ENCODE data around the gene SF3B3.
"Not testable (repeated sequence)": the region's sequence is repeated elsewhere in the genome, so short reads cannot be mapped to it uniquely, and the experiment has no call there.

The SF3B3 gene

DNA sequence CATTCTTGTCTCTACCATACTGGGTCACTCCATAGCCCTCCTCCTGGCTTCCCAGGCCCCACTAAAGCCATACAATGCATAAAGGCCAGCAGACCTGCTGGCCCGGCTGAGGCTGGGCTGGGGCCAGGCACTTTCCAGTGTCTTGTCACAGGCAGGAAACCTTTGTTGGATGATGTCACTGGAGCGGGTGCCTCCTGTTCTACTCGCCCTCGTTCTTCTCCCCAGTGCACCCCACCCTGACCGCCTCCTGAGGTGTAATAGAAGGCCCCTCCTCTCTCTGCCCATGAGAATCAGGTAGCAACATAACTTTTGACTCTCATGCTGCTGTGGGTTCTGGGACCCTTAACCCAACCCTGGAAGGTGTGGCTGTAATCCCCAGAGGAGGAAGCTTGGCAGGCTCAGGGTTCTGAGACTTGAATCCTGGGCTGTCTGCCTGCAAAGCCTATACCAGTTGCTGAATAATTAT, 68.5 kb downstream of the SF3B3 start:
- DNase-seq: no peak

DNA sequence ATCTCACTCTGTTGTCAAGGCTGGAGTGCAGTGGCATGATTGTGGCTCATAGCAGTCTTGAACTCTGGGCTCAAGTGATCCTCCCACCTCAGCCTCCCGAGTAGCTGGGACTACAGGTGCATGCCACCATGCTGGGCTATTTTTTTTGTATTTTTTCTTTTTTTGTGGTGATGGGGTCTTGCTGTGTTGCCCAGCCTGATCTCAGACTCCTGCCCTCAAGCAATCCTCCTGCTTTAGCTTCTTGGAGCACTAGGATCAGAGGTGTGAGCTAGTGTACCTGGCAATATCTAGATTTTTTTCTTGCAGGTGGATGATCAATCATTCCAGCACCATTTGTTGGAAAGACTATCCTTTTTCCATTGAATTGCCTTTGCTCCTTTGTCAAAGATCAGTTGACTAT, 69.9 kb downstream of the SF3B3 start:
- DNase-seq: no peak

DNA sequence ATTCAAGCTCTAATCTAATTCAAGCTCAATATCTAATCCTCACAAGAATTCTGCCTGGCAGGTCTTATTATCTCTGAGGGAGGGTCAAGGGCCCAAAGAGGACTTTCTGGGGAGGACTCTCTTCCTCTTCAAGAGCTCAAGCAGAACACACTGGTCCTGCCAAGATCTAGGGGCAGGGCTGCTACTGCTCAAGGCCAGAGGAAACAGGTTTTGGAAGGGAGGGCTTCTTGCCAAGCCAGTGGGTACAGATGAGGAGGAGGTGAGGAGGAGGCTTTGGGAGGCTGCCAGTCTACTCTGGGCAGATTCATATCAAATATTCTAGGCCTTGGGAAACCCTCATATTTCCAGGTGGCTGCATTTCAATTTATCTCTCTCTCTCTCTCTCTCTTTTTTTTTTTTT, 71.0 kb downstream of the SF3B3 start:
- DNase-seq: no peak

DNA sequence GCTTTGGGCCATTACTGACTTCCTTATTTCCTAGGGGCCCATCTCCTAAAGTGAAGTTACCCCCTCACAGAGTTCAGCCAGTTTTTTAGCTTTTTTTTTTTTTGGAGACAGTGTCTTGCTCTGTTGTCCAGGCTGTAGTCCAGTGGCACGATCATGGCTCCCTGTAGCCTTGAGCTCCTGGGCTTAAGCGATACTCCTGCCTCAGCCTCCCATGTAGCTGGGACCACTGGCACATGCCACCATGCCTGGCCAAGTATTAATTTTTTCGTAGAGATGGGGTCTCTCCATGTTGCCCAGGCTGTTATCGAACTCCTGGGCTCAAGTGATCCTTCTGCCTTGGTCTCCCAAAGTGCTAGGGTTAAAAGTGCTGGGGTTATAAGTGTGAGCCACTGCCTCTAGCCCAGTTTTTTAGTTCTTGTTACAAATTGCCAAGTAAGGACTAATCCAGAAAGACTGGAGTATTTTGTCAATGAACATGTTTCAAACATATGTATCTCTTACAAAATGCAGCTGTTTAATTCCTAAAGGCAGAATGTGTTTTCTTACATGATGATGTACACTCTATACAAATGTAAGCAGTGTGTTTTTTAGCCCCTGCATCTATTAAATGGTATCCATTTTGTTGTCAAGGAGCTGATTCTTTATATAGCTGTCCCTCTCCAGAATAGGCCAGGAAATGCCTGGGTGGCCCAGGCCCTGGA, 73.7 kb downstream of the SF3B3 start:
- no peak for DNase-seq

DNA sequence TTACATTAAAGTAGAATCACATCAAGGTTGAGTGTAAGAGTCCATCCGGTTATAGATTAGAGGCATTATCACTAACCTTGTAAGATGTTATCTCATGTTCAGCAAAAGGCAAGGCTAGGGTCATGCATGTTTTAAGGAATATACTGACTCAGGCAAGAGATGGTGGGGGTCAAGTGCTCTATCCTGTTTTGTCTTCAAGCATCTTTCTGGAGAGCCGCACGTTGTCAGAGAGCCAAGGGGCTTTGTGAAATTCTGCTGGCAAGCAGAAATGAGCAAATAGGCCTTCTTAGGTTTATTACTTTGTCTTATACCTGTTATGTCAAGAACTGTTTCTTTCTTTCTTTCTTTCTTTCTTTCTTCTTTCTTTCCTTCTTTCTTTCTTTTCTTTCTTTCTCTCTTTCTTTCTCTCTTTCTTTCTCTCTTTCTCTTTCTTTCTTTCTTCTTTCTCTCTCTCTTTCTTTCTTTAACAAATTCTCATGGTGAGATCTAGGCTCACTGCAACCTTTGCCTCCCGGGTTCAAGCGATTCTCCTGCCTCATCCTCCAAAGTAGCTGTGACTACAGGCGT, 75.4 kb downstream of the SF3B3 start:
- no peak for DNase-seq

DNA sequence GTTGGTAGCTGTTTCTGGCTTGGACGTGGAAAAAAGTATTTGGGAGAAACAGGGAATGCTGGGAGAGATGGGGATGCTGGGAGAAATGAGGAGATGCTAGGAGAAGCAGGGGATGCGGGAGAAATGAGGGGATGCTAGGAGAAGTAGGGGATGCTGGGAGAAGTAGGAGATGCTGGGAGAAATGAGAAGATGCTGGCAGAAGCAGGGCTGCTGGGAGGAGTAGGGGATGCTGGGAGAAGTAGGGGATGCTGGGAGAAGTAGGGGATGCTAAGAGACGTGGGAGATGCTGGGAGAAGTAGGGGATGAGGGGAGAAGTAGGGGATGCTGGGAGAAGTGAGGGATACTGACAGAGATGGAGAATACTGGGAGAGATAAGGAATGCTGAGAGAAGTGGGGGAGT, 77.1 kb downstream of the SF3B3 start:
- DNase-seq: no peak

DNA sequence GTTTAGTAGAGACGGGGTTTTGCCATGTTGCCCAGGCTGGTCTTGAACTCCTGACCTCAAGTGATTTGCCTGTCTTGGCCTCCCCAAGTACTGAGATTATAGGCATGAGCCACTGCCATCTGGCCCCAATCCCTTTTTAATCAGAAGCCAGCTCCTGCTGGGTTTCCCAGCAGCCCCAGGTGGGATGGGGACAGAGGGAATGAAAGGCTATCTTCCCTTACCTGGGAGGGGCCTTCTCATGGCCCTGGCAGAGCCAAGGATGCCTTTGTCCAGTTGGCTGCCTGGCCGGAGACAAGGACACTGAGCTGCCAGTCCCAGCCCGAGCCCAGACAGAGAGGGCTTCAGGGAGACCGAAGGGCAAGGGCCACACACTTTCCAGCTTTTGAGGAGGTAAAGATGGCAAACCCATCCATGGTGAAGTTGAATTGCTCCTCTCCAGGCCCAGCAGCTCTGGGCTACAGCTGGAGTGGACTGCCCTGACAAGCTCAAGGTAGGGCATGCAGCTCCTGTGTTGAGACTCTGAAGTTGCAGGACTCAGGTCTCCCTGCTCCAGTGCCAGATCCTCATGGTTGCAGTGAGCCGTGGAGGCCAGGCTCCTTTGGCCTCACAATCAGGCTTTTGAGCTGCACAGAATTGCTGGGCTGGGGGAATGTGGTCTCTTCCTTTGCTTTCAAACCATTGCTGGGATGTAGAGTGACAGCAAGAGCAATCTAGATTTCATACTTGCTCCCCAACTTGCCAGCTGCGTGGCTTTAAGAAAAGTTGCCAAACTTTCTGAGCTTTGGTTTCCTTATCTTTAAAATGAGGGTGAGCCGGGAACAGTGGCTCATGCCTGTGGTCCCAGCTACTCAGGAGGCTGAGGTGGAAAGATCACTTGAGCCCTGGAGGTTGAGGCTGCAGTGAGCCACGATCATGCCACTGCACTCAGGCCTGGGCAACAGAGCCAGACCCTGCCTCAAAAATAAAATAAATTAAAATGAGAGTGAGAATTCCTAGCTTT, 78.3 kb downstream of the SF3B3 start:
- DNase-seq: no peak

DNA sequence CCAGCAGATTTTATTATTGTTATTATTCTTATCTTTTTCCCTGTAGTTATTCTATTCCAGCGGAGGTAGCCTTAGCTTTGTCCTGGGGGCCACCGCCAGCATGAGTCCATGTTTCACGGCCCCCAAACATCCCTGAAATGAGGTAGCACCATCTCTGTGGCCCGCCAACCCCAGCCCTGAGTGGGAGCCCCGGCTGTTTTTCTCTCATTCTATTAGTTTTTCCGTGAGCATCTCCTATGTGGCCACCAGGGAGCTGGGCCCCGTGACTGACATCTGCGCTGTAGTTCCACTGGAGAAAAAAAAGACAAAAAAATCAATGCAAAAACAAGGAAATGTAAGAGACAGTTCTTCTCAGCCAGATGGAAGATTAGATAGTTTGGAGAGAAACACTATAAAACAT, 79.2 kb downstream of the SF3B3 start:
- no peak for DNase-seq

DNA sequence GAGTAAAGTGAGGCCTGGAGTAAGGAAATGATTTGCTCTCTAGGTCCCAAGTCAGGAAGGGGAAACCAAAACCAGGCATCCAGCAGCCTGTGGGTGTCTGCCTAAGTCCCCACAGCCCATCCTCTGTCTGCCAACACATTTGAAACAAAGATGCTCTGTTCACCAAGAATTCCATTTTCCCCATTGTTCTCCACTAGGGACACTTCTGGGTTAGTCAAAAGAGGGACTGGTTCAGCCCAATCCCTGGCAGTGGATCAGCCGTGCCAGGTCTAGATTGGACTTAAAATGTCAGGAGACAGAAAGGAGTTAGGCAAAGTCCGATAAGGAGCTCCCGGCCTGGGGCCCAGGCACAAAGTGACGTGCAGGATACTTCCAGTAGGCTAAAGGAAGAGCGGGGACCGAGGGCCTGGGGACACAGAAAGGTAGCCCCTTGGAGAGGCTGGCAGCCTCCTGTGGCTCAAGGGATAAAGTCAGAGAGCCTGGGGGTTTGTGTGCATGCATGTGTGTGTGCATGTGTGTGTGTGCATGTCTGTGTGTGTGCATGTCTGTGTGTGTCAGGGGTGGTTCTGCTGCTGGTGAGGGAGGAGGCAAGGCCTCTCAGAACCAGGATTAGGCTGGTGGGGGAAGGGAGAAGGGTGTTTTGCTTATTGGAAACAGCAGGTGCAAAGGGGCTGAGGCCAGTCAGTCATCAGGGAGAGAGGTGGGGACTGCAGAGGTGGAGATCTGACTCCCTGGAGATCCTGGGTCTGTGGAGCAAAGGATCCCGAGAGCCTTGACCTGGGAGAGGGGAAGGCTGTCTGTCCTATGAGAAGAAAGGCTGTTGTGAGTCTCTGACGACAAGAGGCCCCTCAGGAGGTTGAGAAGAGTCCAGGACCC, 81.0 kb downstream of the SF3B3 start:
- DNase-seq: no peak

DNA sequence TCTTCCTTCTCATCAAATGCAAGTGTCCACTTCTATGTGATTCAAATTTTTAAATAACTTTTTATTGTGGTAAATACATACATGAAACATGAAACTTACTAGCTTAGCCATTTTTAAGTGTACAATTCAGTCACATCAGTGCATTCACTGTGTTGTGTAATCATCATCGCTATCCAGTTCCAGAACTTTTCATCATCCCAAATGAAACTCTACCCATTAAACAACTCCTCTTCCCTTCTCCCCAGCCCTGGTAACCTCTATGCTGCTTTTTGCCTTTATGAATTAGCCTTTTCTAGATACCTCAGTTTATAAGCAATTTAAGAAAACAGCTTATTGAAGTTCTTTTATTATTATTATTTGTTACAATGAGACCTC, 81.7 kb downstream of the SF3B3 start:
- no peak for DNase-seq

DNA sequence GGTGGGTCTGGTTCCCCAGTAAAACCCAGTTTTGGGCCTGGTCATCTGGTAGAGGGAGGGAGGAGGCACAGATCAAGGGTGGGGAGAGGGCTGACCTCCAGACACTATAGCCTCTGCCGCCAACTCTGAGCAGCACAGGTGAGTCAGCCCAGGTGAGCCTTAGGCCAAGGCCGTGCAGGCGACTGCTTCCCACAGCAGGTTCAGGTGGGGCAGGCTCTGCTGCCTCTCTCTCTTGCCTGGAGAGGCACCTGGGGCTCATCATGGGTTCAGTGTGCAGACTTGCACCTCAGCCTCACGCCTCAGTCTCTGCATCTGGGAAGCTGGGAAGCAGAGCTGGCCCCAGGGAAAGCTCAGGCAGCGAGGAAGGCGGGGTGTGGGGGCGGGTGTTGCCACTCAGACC, 84.9 kb downstream of the SF3B3 start:
- DNase-seq: no peak

DNA sequence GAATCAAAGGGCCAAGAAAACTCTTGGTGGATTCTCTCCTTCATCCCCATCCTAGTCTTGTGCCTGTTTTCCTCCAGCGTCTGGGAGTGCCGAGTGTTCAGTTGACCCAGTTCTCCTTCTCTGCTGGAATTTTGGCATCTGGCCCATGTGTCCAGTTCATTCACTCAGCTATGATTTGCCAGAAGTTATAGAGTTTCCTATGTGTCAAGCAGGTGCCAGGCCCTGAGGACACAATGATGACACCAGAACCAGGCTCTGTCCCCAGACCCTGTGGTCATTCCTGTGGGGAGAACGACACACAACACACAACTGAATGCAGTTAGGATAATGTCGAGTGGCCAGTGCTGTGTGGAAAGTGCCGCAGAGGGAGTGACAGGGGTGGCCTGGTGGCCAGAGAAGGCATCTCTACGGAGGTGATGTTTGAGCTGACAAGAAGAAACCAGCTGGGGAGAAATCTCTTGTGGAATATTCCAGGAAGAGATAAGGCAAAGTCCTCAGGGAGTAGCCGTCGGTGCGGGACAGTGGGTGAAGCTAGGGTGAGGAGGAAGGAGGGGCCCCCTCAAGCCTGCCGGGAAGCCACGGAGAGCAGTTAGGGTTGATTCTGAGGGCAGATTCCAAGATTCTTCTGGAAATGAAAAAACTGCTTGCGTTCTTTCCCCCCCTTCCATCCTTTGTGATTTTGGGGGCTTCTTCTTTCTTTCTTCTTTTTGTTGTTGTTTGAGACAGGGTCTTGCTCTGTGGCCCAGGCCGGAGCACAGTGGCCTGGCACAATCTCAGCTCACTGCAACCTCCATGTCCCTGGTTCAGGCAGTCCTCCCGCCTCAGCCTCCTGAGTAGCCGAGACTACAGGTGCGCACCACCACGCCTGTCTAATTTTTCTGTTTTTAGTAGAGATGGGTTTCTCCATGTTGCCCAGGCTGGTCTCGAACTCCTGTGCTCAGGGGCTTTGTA, 86.9 kb downstream of the SF3B3 start:
- no peak for DNase-seq

DNA sequence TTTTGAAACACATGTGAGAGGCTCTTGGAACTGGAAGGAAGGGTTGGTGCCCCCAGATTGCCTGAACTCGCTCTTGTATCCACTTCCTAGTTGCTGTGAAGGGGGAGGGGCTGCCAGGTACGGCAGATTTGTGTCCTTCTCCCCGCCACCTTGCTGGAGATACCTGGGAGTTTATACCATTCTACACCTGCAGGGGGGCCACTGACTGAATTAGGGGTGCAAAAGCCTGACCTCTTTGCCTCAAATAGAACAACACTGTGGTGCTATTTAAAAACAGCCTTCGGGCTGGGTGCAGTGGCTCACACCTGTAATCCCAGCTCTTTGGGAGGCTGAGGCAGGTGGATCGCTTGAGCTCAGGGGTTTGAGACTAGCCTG, 87.6 kb downstream of the SF3B3 start:
- no peak for DNase-seq

DNA sequence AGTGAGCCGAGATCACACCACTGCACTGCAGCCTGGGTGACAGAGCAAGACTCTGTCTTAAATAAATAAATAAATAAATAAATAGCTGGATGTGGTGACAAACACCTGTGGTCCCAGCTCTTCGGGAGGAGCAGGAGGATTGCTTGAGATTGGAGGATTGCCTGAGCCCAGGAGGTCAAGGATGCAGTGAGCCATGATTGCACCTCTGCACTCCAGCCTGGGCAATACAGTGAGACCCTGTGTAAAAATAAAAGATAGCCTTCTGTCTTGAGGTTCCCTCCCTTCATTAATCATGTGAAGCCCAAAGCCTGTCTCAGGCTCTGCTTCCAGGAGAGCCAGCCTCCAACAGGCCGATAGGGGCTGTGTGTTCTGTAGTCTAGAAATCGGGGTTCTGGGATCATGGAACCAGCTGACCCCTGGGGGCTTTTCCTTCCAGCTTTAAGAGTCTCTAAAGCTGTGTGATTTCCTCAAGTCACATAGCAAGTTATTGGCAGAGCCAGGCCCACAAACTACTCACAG, 88.2 kb downstream of the SF3B3 start:
- DNase-seq: no peak

DNA sequence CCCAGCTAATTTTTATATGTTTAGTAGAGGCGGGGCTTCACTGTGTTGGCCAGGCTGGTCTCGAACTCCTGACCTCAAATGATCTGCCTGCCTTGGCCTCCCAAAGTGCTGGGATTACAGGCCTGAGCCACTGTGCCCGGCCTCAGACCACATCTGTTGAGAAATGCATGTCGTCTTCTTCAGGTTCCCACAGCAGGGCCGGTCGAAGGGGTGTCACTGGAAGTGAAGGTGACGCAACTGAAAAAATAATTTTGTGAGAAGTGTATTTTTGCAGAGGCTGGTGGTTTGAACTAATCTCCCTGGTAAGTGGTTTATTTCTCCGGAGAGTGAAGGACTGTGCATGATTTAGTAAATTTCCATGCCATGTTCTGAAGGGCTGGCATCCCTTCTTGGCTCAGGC, 89.3 kb downstream of the SF3B3 start:
- DNase-seq: no peak

DNA sequence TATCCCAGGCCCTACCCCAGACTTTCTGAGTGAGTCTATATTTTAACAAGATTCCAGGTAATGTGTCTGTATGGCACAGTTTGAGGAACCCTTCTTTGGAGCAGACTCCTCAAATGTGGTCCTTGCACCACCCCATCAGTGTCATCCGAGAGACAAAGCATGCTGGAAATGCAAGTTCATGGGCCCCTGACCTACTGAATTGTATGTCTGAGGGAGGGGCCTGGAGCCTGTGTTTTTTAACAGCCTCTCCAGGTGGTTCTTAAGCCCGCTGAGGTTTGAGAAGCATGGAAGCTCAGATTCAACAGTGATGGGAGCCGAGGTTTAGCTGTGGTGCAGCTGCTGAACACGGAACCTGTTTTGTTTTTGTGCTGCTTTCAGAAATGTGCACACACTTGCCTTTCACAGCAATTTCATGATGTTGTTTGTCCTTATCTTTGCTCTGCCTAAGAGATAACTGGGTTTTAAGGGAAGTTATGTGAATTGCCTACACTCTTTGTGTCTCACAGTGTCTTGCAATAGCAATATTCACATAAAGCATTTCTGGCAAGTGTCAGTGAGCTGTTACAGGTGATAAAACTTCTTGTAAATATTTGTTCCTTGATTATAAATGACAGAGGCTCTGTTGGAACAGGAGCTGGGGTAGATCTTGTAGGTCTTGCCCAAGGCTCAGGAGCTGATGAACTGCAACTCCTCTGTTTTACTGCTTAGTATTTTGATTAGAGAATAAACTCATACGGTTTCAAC, 90.8 kb downstream of the SF3B3 start:
- no peak for DNase-seq

DNA sequence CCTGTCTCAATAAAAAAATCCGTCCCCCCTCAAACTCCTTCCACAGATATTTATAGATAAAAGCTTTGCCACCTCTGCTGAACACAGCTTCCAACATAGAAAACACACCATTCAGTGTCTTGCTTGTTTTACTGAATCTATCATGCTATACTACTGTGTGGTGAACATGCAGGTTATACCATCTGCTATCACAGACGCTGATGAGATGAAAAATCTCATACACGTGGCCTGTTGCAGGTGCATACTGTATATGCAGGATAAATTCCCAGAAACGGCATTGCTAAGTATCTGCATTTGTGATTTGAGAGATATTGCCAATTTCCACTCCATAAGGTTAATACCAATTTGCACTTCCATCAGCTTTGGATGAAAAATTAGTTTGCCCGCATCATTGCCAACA, 92.3 kb downstream of the SF3B3 start:
- DNase-seq: no peak

DNA sequence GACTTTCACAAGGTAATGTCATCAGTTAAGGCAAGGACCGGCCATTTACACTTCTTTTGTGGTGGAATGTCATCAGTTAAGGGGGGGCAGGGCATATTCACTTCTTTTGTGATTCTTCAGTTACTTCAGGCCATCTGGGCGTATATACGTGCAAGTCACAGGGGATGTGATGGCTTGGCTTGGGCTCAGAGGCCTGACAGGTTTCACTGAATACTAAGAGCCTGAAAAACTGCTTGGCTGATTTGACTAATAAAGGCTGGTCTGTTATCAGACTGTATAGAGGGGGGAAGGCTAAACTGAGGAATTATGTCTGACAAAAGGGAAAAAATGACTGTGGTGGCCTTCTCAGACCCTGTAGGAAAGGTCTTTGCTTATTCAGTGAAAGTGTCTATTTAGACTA, 98.2 kb downstream of the SF3B3 start:
- DNase-seq: not testable (repeated sequence)

Data from GDM1 (cell line).